OCI-LY7 (cell line): ENCODE results near the gene VIPR2.

Experiments used
- EZH2phosphoT487 ChIP-seq: fragments of 200-600 bp; sonication (generic); IDR thresholded peaks from 2 replicates; pipeline ENCODE4 v1.6.1; 2018; ENCODE audit warnings: low read depth, borderline replicate concordance, mild to moderate bottlenecking, mixed run types, antibody characterized with exemption, low read length, moderate library complexity, mixed read lengths
- TF ChIP-seq, protein P1 (sequence below): fragments of 200-600 bp; sonication (generic); conservative IDR thresholded peaks from 2 replicates; pipeline ENCODE4 v1.5.1; 2014; ENCODE audit warnings: mild to moderate bottlenecking, antibody characterized with exemption, low read length, moderate library complexity, mixed read lengths

DNA sequence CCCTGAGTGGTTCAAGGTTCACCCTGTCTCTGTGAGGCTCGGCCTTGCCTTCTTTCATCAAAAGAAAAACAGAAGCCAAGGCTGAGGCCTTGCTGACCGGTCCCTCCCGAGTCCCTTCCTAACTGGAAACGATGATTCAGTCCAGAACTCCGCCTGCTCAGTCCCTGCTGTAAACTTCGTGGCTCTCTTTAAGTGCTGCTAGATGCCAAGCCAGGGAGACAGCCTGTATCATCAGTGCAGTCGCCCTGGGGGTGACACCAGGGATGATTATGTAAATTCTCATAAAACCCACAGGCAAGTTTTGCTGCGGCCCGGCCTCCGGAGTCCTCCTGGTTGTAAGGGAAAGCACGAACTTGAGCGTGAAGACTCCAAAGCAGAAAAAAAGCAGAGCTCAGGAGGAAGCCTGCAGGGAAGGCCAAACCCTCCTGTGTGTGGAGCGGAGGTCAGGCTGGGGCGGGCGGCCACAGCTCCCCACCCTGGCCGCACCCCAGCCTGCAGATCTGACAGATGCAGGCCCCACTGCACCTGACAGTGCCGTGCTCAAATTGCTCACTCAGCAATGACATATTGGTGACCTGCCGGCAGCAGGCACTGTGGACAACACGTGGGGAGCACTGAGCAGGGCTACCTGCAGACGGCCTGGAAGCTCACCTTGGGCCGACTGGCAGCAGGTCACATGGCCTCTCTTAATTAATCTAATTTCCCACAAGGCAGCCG lies 164.9 kb downstream of the VIPR2 start:
- TF ChIP-seq, protein P1, sequence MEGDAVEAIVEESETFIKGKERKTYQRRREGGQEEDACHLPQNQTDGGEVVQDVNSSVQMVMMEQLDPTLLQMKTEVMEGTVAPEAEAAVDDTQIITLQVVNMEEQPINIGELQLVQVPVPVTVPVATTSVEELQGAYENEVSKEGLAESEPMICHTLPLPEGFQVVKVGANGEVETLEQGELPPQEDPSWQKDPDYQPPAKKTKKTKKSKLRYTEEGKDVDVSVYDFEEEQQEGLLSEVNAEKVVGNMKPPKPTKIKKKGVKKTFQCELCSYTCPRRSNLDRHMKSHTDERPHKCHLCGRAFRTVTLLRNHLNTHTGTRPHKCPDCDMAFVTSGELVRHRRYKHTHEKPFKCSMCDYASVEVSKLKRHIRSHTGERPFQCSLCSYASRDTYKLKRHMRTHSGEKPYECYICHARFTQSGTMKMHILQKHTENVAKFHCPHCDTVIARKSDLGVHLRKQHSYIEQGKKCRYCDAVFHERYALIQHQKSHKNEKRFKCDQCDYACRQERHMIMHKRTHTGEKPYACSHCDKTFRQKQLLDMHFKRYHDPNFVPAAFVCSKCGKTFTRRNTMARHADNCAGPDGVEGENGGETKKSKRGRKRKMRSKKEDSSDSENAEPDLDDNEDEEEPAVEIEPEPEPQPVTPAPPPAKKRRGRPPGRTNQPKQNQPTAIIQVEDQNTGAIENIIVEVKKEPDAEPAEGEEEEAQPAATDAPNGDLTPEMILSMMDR = no peak
- no peak for TF ChIP-seq EZH2phosphoT487
